Dedifferentiated amniotic fluid mesenchymal stem cell (primary cell): Measurements from ENCODE around the gene NTN5.
A peak's percentile ranks its signal among the peaks of the same experiment; 100 is the strongest.
"Not testable (repeated sequence)": the region's sequence is repeated elsewhere in the genome, so short reads cannot be mapped to it uniquely, and the experiment has no call there.

Source experiments
- DNase-seq: peaks from one replicate; pipeline ENCODE4 v3.0.0-alpha.2; 2016; ENCODE audit errors: extremely low spot score

Gene NTN5

GRCh38 chr19:48670699-48671445, 1.9 kb downstream of the NTN5 start:
- no peak for DNase-seq

DNA sequence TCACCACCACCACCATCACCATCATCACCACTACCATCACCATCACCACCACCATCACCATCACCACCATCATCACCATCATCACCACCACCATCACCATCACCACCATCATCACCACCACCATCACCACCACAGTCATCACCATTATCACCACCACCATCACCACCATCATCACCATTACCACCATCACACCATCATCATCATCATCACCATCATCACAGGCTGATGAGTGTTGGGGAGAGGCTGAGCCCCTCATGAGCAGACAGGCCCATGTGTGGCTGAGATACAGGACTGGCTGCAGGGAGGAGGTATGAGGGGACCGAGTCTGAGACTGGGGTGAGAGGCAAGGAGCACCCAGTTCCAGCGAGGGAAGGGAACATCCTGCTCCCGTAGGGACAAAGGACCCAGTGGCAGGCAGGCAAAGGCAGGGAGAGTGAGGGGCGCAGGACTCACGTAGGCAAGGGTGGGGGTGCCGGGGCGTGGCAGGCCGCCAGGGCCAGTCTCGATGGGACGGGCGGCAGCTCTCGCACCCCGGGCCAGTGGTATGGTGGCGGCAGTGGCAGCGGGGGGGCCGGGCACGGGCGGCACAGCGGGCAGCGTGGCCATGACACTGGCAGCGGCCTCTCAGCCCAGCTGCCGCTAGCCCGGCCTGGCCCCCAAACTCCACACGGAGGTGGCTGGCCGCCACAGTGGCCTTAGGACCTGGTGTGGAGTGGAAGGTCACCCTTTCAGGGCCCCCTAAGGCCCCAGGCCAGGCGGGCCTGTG, 2.7 kb downstream of the NTN5 start:
- DNase-seq = no peak

DNA sequence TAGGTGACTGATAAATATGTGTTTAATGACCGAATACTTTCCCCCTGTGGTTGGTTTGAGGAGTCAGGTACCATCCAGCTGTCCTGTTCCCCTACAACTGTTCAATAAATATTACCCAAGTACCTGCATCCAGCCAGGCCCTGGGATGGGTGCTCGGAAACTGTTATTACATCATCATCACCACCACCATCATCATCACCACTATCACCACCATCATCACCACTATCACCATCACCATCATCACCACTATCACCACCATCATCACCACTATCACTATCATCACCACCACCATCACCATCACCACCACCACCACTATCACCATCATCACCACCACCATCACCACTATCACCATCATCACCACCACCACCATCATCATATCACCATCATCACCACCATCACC, 4.1 kb downstream of the NTN5 start:
- no peak for DNase-seq

GRCh38 chr19:48668332-48668731, 4.5 kb downstream of the NTN5 start:
- DNase-seq = no peak

DNA sequence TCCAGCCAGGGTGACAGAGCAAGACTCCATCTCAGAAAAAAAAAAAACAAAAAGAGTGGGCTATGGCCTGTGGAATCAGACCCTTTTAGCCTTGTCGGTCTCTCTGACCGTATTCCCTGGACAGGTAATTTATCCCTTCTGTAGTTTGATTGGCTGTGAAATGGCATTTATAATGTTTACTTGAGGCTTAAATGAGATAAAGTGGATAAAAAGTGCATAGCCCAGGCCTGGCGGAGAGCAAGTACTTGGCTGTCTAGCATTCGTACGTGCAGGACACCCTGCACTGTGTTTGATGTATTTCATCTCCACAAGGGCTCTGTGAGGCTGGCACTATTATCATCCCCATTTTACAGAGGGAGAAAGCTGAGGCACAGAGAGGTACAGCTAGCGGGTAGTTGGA, 7.0 kb downstream of the NTN5 start:
- DNase-seq = no peak

GRCh38 chr19:48664476-48664875, 8.3 kb downstream of the NTN5 start:
- DNase-seq = no peak

DNA sequence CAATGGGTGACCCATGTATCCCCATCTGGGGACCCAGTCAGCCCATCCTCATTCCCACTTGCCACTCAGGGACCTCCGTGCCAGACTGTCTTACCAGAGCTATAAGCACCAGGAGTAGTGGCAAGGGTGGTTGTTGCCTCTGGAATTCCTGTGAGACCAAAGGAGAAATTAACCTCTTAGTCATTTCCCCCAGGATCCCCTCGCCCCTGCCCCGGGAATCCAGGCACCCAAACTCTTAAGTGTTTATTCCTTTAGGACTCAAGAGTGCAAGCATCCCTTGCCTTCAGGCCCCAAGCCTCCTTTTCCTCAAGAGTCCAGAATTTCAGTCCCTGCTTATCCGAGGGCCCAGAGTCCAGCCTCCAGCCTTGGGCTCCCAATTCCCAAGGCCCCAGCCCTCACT, 9.2 kb downstream of the NTN5 start:
- no peak for DNase-seq

DNA sequence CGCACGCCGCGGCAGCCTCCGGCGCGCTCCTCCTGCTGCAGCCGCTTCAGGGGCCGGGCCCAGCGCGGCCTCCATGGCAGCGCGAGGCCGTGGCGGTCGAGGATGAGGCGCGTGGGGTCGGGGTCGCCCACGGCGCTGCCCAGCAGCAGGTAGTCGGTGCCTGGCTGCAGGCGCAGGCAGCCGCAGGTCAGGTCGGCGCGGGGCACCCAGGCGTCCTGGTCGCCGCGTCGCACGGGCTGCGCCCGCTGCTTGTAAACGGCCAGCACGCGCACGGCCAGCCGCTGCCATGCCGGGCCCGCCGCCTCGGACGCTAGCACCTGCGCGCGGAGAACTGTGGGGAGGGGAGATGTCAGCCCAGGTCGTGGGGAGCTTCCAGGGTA, 11.1 kb downstream of the NTN5 start:
- DNase-seq = no peak

DNA sequence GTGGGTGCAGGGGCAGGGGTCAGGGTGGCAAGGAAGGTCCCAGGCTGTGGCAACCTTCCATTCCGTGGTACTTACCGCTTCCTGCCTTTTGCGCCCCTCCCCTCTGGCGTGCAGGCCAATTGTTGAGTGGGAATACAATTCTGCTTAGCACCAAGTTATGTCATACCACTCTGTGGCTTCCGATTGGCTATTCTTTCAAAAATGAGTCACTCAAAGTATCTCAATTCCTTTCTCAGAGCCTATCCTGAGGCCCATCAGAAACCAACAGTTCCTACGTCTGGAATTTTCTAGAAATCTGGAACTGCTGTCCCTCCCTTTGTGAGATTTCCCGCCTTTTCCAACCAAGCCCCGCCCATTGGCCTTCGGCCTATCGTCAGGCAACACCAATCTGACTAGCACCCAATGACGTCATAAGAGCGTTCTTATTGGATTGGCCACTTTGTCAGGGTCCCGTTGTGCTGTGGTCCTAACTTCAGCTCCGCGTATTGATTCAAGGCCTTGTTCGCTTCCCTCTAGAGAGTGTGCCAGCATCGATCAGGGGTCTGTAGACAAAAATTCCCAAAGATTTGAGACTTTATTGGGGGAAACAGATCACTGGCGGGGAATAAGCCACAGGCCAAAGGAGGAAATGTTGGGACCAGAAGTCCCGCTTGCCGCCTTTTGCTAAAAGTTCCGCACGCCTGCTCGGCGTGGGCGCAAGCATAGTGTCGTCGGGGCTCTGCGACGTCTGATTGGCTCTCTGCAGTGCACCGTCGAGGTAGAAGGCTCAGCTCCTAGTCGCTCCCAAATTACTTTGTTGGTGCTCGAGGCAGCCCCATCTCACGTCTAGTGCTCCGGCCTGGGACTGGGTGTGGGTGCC, 11.7 kb downstream of the NTN5 start:
- DNase-seq = peak; percentile 22

DNA sequence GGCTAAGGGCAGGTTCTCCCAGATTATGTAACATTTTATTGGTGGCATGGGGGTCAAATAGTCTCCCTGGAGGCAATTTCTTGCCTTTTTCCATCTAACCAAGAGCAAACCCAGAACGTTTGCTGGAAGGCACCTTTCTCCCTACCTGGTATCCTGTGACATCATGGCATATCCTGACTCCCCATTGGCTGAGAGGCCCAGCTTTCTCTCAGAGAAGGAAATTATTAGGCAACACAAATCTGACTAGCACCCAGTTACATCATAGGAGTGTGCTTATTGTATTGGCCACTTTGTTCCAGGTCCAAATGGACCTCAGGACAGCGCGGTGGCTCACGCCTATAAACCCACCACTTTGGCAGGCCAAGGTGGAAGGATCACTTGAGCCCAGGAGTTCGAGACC, 13.0 kb downstream of the NTN5 start:
- no peak for DNase-seq

- DNase-seq = no peak
These were observed 14.3 kb downstream of the NTN5 start for GRCh38 chr19:48658483-48658882.

- DNase-seq = not testable (repeated sequence)
These were observed 15.0 kb downstream of the NTN5 start for GRCh38 chr19:48657828-48658227.

GRCh38 chr19:48656840-48657474, 15.9 kb downstream of the NTN5 start:
- DNase-seq = peak; percentile 59

DNA sequence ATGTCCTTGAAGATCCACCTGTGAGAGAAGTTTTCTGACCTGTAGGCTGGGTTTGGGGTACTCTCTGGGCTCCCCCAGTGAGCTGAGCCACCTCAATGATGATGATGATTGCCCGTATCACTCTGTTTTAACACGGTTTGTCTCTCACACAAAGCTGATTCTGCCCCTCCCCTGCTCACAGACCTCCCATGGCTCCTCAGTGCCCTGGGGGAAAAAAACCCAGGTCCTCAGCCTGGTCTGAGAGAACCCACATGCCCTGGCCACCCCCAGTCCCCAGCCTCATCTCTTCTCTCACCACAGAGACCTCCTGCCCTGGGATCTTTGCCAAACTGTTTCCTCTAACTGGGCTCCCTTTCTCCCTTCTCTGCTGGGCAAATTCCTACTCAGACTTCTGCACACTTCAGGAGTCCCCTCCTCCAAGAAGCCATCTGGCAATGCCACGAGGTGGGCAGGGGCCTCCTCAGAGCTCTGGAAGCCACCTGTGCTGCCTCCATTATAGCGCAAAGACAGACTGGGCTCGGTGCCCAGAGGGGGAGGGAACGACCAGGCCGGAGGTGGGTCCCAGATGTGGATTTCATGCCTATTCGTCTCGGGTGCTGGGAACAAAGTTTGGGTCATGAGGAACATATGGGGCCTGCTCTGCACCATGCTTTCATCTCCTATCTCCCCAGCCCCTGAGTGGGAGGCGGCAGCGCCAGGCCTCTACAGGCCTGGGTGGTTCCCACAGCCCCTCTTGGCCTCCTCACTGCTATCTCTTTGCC, 18.3 kb downstream of the NTN5 start:
- DNase-seq = no peak

DNA sequence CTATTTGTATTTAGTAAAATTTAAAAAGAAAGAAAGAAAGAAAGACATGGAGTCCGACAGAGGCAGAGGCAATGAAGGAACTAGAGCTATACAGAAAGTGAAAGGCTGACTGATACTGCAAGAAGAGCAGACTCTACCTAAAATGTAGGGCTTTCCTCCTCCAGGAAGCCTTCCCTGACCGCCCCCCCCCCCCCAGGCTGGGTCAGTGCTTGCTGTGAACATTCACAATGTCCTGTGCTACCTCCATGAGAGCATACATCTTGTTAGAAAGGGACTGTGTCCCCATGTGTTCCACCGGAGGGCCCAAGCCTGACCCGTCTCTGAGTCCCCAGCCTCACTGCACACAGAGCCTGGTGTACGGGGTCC, 21.2 kb downstream of the NTN5 start:
- DNase-seq = no peak

GRCh38 chr19:48650974-48651682, 21.7 kb downstream of the NTN5 start:
- no peak for DNase-seq

- DNase-seq = no peak
These were observed 24.7 kb downstream of the NTN5 start for GRCh38 chr19:48648134-48648533.

DNA sequence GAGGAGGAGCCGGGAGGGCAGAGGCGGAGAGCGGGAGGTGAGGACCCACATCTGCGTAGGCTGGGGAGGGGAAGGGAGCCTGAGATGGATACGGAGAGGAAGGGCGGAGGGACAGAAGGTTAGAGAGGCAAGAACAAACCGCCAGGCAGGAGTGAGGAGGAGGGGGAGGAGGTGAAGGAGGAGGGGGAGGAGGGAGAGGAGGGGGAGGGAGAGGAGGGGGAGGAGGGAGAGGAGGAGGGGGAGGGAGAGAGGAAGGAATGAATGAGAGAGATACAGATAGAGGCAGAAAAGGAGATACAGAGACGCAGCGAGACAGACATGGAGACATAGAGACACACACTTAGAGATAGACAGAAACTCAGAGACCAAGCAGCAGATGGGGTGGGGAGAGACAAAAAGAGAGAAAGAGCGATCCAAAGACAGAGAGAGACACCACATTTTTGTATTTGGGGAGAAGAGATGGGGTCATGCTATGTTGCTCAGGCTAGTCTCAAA, 26.0 kb downstream of the NTN5 start:
- DNase-seq = no peak

GRCh38 chr19:48646001-48646721, 26.7 kb downstream of the NTN5 start, which contains the start of gene CA11:
Gene CA11 (minus strand): TSS chr19:48646187. CDS start chr19:48645632, 555 bp downstream.
- peak; percentile 67 for DNase-seq

DNA sequence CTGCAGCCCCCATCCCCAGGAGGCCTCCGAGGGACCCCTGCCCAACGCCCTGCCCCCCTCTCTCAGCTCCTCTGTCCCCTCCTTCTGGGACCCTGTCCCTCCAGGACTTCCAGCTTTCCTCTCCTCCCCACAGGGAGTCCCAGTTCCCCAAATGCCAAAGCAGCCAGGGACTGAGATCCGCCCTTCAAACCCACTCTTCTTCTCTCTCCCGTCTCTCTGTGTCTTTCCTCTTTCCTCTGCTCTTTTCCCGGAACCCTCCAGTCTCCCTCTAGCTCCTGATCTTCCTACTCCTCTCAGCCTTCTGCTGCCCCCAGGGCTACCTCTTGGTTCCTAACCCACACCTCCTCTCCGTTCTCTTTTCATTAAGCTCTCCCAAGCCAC, 27.2 kb downstream of the NTN5 start:
- no peak for DNase-seq
